HG03558 (cell line): Measurements from ENCODE around the gene VPS36.
"Not testable (repeated sequence)": the region's sequence is repeated elsewhere in the genome, so short reads cannot be mapped to it uniquely, and the experiment has no call there.

Experiments
- ATAC-seq: cut with Tn5 transposase; IDR thresholded peaks from one replicate; pipeline ENCODE4 v1.9.1; 2021; ENCODE audit warnings: moderate number of reproducible peaks; ENCODE audit not compliant: unreplicated experiment; ENCODE audit errors: extremely low read depth

Gene VPS36

GRCh38 chr13:52450012-52450792 lies at the start of gene VPS36:
VPS36 (minus strand) TSS chr13:52450634; CDS start chr13:52450594, 40 bp downstream.
- peak; percentile 32 for ATAC-seq

- peak; percentile 70 for ATAC-seq
Measured at GRCh38 chr13:52497979-52498378, 47.5 kb upstream of the VPS36 start.

GRCh38 chr13:52494241-52494640 lies 43.8 kb upstream of the VPS36 start:
- ATAC-seq = not testable (repeated sequence)

GRCh38 chr13:52491015-52491414 lies 40.6 kb upstream of the VPS36 start:
- not testable (repeated sequence) for ATAC-seq

GRCh38 chr13:52488763-52489162 lies 38.3 kb upstream of the VPS36 start:
- ATAC-seq = not testable (repeated sequence)

GRCh38 chr13:52487078-52487477 lies 36.6 kb upstream of the VPS36 start:
- not testable (repeated sequence) for ATAC-seq

- ATAC-seq = not testable (repeated sequence)
Measured at GRCh38 chr13:52480677-52481428, 30.4 kb upstream of the VPS36 start.

GRCh38 chr13:52468487-52468886 lies 18.1 kb upstream of the VPS36 start:
- ATAC-seq = not testable (repeated sequence)

GRCh38 chr13:52463526-52463925 lies 13.1 kb upstream of the VPS36 start:
- ATAC-seq = no peak

GRCh38 chr13:52461265-52461664 lies 10.8 kb upstream of the VPS36 start:
- no peak for ATAC-seq

GRCh38 chr13:52459668-52460067 lies 9.2 kb upstream of the VPS36 start:
- ATAC-seq = no peak

GRCh38 chr13:52455677-52456041 lies 5.2 kb upstream of the VPS36 start:
- peak; percentile 15 for ATAC-seq

- peak; percentile 55 for ATAC-seq
Measured at GRCh38 chr13:52454820-52455676, 4.6 kb upstream of the VPS36 start, which contains the start of gene CKAP2. CKAP2 (plus strand) TSS chr13:52455478; CDS start chr13:52455557, 79 bp downstream.

GRCh38 chr13:52454459-52454819 lies 4.0 kb upstream of the VPS36 start:
- peak; percentile 21 for ATAC-seq

GRCh38 chr13:52452470-52452869 lies 2.0 kb upstream of the VPS36 start:
- no peak for ATAC-seq

GRCh38 chr13:52451135-52451804 lies 836 bp upstream of the VPS36 start:
- no peak for ATAC-seq

- ATAC-seq = no peak
Measured at GRCh38 chr13:52450793-52451116, 321 bp upstream of the VPS36 start.

GRCh38 chr13:52449331-52450011 lies 963 bp downstream of the VPS36 start:
- no peak for ATAC-seq

GRCh38 chr13:52447815-52448552 lies 2.5 kb downstream of the VPS36 start:
- no peak for ATAC-seq
